ENCODE results near the gene PRR16.

- TF ChIP-seq SUZ12 (IDR thresholded peaks at IDR 0.05; ENCODE audit: extremely low read depth, insufficient read depth, insufficient read length): no peak
- no peak for TF ChIP-seq YY1 (IDR thresholded peaks at IDR 0.05; ENCODE audit: insufficient read depth, insufficient read length)
- no peak for TF ChIP-seq ZNF274 (IDR thresholded peaks at IDR 0.05; ENCODE audit: low read depth, low read length)
Measured at GRCh38 chr5:120682851-120683250, 218.8 kb downstream of the PRR16 start.
